Measurements from ENCODE around the gene SNU13. TPM values are rescaled to one million over a fixed set of nuclear protein-coding genes. Genes with fewer than 3 reads are reported as not detected.
"Not testable (repeated sequence)": the region's sequence is repeated elsewhere in the genome, so short reads cannot be mapped to it uniquely, and the experiment has no call there.

Gene SNU13
- total RNA-seq, result 100 to 1,000 TPM; 187 to 210 TPM

DNA sequence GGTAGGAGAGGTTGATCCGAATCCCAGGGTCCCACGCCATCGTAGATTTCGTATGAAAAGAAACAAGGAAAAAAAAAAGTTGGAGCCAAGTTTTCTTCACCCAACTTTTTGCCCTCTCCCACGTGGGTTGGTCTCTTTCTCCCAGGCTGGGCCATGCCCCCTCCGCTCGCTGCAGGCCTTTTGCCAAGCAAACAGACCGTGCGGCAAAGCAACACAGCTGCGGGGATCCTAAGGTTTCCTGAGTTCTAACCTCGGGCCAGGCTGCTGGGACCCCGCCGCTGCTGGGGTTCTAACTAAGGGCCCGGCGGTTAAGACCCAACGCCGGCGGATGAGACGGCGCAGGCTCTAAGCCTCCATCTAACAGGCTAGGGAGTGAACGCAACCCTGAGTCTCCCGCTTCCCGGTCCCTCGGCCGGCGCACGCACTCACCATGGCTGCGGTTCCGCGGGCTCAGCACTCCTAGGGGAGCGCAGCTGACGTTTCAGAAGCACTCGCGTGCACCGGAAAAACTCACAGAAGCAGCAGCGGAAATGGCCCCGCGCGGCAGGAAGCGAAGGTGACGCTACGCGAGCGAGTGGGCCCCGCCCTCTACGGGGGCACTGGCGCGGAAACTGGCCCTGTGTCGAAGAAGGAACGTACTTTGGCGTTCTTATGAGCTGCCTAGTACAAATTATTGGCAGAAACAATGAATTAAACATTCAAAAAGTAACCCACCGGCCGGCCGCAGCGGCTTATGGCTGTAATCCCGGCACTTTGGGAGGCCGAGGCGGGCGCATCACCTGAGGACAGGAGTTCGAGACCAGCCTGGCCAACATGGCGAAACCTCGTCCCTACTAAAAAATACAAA is at the start of gene SNU13:
SNU13 (minus strand) TSS at position 503 of the 847 bp plus-strand sequence; CDS start at position 432, 71 bp downstream.
- H3K9me3 Mint-ChIP-seq, result no peaks in the 10 kb centered on the region
- H3K27ac Mint-ChIP-seq, result peak within 1 kb of the TSS; percentile 100
- peak within 1 kb of the TSS; percentile 92 for H3K4me3 Mint-ChIP-seq
- H3K4me1 Mint-ChIP-seq (ENCODE audit: low read depth), result peaks cover 38% of the 10 kb centered on the region
- peaks cover 3 to 5% of the 10 kb centered on the region in 2 donors for H3K36me3 Mint-ChIP-seq (ENCODE audit: insufficient read depth in 2 of 2)
- DNase-seq (peak; percentile 93 to 95), ATAC-seq (replicated peaks in 1 of 2) (peak; percentile 99)
- no peaks in the 10 kb centered on the region for H3K27me3 Mint-ChIP-seq (ENCODE audit: low read depth)

DNA sequence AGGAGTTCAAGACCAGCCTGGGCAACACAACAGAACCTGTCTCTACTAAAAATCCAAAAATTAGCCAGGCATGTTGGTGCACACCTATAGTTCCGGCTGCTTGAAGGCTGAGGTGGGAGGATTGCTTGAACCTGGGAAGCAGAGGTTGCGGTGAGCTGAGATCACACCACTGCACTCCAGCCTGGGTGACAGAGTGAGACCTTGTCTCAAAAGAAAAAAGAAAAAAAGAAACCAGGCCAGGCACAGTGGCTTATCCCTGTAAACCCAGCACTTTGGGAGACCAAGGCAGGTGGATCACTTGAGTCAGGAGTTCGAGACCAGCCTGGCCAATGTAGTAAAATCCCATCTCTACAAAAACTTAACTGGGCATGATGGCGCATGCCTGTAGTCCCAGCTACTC is 44.6 kb upstream of the SNU13 start:
- not testable (repeated sequence) for H3K9me3 Mint-ChIP-seq; H3K36me3 Mint-ChIP-seq (ENCODE audit: insufficient read depth in 2 of 2)

DNA sequence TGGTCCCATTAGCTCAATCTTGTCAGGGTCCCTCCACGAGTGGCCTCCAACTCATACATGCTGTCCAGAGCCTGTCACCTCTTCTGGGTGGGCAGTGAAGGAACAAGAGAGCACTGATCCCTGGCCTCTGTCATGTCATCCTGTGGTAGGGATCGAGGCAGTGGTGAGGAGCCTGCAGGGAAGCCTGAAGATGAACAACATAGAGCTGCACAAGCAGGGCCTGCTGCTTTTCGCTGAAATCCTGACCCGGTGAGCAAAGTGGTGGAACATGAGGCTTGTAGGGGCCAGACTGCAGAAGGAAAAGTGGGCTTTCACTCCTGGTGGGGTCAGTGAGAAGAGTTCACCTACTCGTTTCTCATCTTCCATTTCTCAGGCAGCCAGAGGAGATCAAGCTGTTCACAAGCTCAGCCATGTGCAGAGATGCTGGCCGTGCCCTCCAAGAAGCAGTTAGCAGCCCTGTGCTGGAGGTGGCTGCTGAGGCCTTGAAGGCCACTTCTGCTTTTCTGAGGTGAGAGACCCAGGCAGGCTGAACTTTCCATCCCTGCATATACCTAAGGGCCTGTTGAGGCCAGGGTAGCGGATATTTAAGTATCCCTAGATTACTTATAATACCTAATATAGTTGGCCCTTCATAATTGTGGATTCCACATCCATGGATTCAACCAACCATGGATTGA is 43.6 kb upstream of the SNU13 start:
- Mint-ChIP-seq H3K36me3 (ENCODE audit: insufficient read depth in 2 of 2) (no peaks in the 10 kb centered on the region), H3K9me3 (no peaks in the 10 kb centered on the region), H3K4me3 (no peak overlapping the region), H3K4me1 (ENCODE audit: low read depth) (no peaks in the 10 kb centered on the region), H3K27me3 (ENCODE audit: low read depth) (no peaks in the 10 kb centered on the region), H3K27ac (no peak overlapping the region)
- ATAC-seq (replicated peaks in 1 of 2), result no peak
- no peak for DNase-seq

More for the DNA sequence above, 44.6 kb upstream of the SNU13 start:
- not testable (repeated sequence) for H3K4me3 Mint-ChIP-seq; DNase-seq; H3K27ac Mint-ChIP-seq; H3K4me1 Mint-ChIP-seq (ENCODE audit: low read depth); H3K27me3 Mint-ChIP-seq (ENCODE audit: low read depth); ATAC-seq (replicated peaks in 1 of 2)

DNA sequence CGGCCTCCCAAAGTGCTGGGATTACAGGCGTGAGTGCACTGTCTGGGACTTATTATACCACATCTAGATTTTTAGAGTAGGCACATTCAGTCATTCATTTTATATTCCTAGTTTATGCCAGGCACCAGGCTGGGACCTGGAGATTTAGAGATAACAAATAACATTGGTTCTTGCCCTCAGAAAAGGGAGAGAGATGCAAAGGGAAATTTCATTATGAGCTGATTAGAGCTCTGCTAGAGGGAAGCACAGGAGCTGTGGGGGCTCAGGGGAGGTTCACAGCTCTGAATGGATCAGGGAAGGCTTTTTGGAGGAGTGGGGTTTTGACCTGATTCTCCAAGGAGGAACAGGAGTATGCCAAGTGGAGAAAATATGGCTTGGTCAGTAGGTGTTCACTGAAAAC is 42.9 kb upstream of the SNU13 start:
- no peak for DNase-seq
- ATAC-seq (replicated peaks in 1 of 2), result no peak
- no peaks in the 10 kb centered on the region for H3K27me3 Mint-ChIP-seq (ENCODE audit: low read depth)
- H3K9me3 Mint-ChIP-seq, result no peaks in the 10 kb centered on the region
- no peak overlapping the region for H3K27ac Mint-ChIP-seq
- no peaks in the 10 kb centered on the region for H3K4me1 Mint-ChIP-seq (ENCODE audit: low read depth)
- H3K4me3 Mint-ChIP-seq, result no peak overlapping the region
- H3K36me3 Mint-ChIP-seq (ENCODE audit: insufficient read depth in 2 of 2), result no peaks in the 10 kb centered on the region

DNA sequence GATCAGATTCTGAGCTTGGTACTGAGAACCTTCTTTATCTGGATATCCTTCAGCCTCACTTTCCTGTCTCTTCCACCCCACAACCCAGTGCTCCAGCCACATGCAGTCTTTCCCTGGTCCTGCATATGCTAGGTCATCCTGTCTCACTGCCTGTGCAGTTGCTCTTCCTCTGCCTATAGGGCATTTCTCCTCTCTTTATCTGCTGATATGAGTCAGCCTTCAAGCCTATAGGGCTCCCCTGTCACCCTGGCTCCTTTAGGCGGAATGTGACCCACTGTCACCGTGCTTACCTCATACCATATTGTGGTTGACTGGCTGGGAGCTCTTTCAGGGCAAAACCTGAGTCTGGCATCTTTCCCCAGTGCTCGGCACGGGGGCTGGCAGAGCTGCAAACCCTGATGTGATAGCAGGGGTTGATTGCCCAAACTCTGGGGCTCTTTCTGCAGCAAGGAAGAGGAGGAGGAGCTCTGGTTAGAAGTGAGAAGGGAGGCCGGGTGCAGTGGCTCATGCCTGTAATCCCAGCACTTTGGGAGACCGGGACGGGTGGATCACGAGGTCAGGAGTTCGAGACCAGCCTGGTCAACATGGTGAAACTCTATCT is 36.9 kb upstream of the SNU13 start:
- no peak for DNase-seq
- H3K27ac Mint-ChIP-seq, result no peak overlapping the region

DNA sequence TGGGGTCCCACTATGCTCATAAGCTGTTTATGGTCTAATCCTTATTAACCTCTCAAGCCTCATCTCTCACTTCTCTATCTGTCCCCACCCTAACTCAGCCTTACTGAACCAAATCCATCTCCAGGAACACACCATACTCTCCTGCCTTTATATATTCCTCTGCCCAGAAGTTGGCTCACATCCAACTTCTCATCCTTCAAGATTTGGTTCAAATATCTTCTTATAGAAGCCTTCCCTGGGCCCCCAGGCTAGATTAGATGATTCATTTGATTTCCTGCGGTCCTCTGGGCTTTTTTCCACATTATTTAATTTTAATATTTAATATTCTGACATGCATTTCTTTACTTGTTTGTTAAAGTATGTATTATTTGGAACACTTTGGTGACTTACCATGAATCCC is 33.8 kb upstream of the SNU13 start:
- H3K36me3 Mint-ChIP-seq (ENCODE audit: insufficient read depth in 2 of 2), result no peaks in the 10 kb centered on the region
- H3K27ac Mint-ChIP-seq, result no peak overlapping the region
- H3K4me1 Mint-ChIP-seq (ENCODE audit: low read depth), result no peaks in the 10 kb centered on the region
- no peak overlapping the region for H3K4me3 Mint-ChIP-seq
- no peak for DNase-seq
- ATAC-seq (replicated peaks in 1 of 2), result no peak
- H3K9me3 Mint-ChIP-seq, result no peaks in the 10 kb centered on the region
- no peaks in the 10 kb centered on the region for H3K27me3 Mint-ChIP-seq (ENCODE audit: low read depth)

More for the DNA sequence above, 36.9 kb upstream of the SNU13 start:
- Mint-ChIP-seq H3K27me3 (ENCODE audit: low read depth) (no peaks in the 10 kb centered on the region), H3K36me3 (ENCODE audit: insufficient read depth in 2 of 2) (no peaks in the 10 kb centered on the region), H3K9me3 (no peaks in the 10 kb centered on the region), H3K4me1 (ENCODE audit: low read depth) (no peaks in the 10 kb centered on the region), H3K4me3 (no peak overlapping the region)
- no peak for ATAC-seq (replicated peaks in 1 of 2)

DNA sequence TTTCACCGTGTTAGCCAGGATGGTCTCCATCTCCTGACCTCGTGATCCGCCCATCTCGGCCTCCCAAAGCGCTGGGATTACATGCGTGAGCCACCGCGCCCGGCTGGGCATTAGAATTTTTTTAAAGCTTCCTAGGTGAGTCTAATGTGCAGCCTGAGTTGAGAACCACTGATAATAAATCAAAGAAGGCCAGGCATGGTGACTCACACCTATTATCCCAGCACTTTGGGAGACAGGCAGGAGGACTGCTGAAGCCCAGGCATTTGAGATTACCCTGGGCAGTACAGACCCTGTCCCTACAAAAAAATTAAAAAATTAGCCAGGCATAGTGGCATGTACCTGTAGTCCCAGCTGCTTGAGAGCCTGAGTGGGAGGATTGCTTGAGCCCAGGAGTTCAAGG is 24.3 kb upstream of the SNU13 start:
- no peak overlapping the region for H3K4me3 Mint-ChIP-seq
- H3K36me3 Mint-ChIP-seq (ENCODE audit: insufficient read depth in 2 of 2), result no peaks in the 10 kb centered on the region
- peaks cover 9% of the 10 kb centered on the region for H3K27me3 Mint-ChIP-seq (ENCODE audit: low read depth)
- H3K27ac Mint-ChIP-seq, result no peak overlapping the region
- DNase-seq, result no peak
- H3K4me1 Mint-ChIP-seq (ENCODE audit: low read depth), result no peaks in the 10 kb centered on the region
- ATAC-seq (replicated peaks in 1 of 2), result no peak
- H3K9me3 Mint-ChIP-seq, result no peaks in the 10 kb centered on the region

DNA sequence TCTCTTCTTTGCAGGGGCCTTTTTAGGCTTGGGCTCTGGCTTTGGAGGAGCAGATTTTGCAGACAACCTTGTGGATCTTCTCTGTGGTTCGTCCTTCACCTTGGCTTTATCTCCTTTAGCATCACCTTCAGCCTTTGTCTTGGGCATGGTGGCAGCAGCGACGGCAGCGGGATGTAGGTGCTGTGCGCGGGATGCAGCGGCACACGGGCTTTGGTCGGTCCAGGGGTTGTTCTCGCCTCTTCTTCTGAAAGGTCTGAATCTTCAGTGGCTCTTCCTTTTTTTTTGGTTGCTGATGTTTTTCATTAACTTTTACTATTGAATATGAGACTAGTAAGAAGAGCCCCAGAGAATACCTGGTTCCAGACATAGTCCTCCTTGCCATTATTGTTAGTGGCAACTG is 20.7 kb upstream of the SNU13 start:
- H3K36me3 Mint-ChIP-seq (ENCODE audit: insufficient read depth in 2 of 2), result no peaks in the 10 kb centered on the region
- DNase-seq, result no peak
- H3K27me3 Mint-ChIP-seq (ENCODE audit: low read depth), result peaks cover 9% of the 10 kb centered on the region
- ATAC-seq (replicated peaks in 1 of 2), result no peak
- no peaks in the 10 kb centered on the region for H3K9me3 Mint-ChIP-seq
- no peak overlapping the region for H3K4me3 Mint-ChIP-seq
- no peaks in the 10 kb centered on the region for H3K4me1 Mint-ChIP-seq (ENCODE audit: low read depth)
- H3K27ac Mint-ChIP-seq, result no peak overlapping the region

DNA sequence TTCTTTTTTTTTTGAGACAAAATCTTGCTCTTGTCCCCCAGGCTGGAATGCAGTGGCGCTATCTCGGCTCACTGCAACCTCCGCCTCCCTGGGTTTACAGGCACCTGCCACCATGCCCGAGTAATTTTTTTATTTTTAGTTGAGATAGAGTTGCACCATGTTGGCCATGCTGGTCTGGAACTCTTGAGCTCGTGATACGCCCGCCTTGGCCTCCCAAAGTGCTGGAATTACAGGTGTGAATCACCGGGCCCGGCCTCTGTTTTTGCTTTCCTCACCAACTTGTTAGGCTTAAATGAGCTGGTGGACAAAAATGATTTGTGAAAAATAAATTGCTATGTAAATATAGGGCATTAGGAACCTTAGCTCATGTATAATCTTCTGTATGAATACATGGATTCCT is 14.1 kb upstream of the SNU13 start:
- DNase-seq (no peak), ATAC-seq (replicated peaks in 1 of 2) (no peak)
- peaks cover 5% of the 10 kb centered on the region for H3K4me1 Mint-ChIP-seq (ENCODE audit: low read depth)
- no peak overlapping the region for H3K4me3 Mint-ChIP-seq
- no peaks in the 10 kb centered on the region for H3K36me3 Mint-ChIP-seq (ENCODE audit: insufficient read depth in 2 of 2)
- H3K27ac Mint-ChIP-seq, result no peak overlapping the region
- no peaks in the 10 kb centered on the region for H3K27me3 Mint-ChIP-seq (ENCODE audit: low read depth)
- H3K9me3 Mint-ChIP-seq, result no peaks in the 10 kb centered on the region

DNA sequence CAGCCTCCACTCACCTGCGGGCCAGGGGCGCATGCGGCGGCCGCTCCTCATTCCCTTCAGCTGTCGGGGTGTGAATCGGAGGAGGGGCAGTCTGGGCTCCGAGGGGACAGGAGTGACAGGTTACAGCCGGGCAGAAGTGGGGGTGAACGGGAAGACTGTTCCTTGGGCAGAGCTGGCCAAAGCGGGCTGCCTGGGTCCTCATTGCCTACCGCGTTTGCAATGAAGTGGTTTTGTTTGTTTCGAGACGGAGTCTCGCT is 11.4 kb upstream of the SNU13 start:
- Mint-ChIP-seq H3K27ac (no peak overlapping the region), H3K27me3 (ENCODE audit: low read depth) (no peaks in the 10 kb centered on the region), H3K4me1 (ENCODE audit: low read depth) (peaks cover 14% of the 10 kb centered on the region), H3K36me3 (ENCODE audit: insufficient read depth in 2 of 2) (no peaks in the 10 kb centered on the region), H3K4me3 (no peak overlapping the region), H3K9me3 (no peaks in the 10 kb centered on the region)
- no peak for DNase-seq
- ATAC-seq (replicated peaks in 1 of 2), result no peak

DNA sequence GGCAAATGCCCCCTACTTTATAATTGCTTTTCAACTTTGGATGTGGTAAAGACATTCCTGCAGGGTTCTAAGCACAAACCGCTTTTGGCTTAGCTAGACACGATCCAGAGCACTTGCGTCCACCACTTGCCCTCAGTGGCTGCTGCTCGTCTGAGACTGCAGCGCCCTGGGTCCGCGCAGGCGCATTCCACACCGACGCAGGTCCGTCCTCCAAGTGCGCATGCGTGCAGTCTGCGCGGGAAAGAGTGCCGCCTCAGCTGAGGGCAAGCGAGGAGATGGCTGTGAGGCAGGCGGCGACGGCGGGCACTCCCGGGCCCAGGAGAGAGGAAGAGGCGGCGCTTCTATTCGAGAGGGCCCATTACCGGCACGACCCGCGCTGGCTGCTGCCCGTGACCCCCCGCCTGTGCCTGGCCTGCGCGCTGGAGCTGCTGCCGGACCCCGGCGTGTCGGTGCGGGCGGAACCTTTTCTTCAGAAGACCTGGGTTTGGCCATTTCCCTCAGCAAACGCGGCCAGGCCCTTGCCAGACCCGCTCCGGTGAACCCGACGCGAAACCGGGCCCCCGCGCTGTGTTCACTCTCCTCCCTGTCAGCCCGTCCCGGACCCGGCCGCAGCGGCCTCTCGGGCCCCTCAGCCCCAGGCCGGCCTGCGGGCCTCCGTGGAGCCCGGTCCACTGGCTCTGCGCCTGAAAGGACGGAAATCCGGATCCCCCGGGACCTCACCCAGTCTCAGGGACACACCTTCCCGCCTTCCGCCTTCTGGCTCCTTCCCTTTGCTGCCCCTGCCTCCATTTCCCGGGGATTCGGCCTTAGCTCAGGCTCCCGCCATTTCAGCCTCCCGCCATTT is 10.8 kb upstream of the SNU13 start, which contains the start of gene MEI1:
MEI1 (plus strand) TSS at position 240 of the 844 bp plus-strand sequence; CDS start at position 276, 36 bp downstream.
- Mint-ChIP-seq H3K9me3 (no peaks in the 10 kb centered on the region), H3K27ac (peak within 1 kb of the TSS; percentile 48), H3K4me3 (peak within 1 kb of the TSS; percentile 58 to 61), H3K4me1 (ENCODE audit: low read depth) (peaks cover 14% of the 10 kb centered on the region), H3K36me3 (ENCODE audit: insufficient read depth in 2 of 2) (no peaks in the 10 kb centered on the region), H3K27me3 (ENCODE audit: low read depth) (no peaks in the 10 kb centered on the region)
- ATAC-seq (replicated peaks in 1 of 2) (peak; percentile 80 to 81), DNase-seq (peak; percentile 89 to 91)

DNA sequence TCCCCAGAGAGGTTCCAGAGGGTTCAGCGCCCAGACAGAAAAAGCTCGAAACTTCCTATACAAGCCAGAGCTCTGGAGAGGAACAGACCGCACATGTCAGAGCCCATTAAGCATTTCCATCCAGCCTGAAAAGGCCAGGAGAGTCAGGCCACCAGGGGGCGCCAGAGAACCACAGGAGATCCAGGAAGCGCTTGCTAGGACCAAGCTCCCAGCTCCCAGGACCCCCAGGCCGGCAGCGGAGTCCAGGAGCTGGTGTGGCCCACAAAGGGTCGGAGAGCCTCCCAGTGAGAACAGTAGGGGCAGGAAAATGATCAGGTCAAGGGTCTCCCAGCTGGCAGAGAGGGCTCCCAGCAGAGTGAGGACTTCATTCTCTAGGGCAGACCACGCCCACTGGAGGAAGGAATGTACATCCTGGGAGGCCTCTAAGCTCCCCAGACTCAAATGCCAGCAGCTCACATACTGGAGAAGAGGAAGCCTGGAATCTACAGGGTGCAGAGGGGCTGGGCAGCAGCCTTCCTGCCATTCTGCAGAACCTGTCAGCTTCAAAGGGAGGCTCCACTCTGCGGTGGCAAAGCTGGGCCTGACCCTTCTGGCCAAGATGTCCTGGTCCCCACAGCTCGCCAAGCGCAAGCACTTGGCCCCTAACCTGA is 8.6 kb upstream of the SNU13 start:
- Mint-ChIP-seq H3K36me3 (ENCODE audit: insufficient read depth in 2 of 2) (no peaks in the 10 kb centered on the region), H3K27me3 (ENCODE audit: low read depth) (no peaks in the 10 kb centered on the region), H3K4me3 (peak overlapping the region; percentile 58 to 61), H3K9me3 (no peaks in the 10 kb centered on the region), H3K27ac (peak overlapping the region; percentile 21), H3K4me1 (ENCODE audit: low read depth) (peaks cover 14% of the 10 kb centered on the region)
- DNase-seq, result peak; percentile 90 to 94
- ATAC-seq (replicated peaks in 1 of 2), result peak; percentile 74 to 83

Data from activated T-cell treated with anti-CD3 and anti-CD28 coated beads, Interleukin-2, amount 50 U/mL, for 72 hours (primary cell).